ENCODE results near the gene GDI2.
"Not testable (repeated sequence)": the region's sequence is repeated elsewhere in the genome, so short reads cannot be mapped to it uniquely, and the experiment has no call there.

GDI2 gene

DNA sequence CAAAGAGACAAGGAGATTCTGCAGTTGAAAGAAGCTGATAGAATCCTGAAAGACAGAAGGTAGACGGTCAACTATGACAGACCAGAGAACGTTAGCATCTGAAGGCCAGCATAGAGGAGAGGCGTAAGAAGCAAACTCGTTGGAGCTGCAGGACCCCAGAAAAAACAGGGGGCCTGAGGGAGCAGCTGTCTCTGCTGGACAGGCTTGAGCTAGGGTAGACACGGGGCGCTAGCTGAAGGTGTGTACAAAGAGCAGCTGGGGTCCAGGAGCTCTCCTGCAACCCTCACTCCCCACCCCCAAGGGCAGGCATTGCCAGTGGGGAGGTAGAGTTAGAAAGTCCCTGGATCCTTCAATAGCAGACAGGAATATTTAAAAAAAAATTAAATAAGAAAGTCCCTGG is 14.6 kb upstream of the GDI2 start:
- no peak for DNase-seq (ENCODE audit: low spot score)

DNA sequence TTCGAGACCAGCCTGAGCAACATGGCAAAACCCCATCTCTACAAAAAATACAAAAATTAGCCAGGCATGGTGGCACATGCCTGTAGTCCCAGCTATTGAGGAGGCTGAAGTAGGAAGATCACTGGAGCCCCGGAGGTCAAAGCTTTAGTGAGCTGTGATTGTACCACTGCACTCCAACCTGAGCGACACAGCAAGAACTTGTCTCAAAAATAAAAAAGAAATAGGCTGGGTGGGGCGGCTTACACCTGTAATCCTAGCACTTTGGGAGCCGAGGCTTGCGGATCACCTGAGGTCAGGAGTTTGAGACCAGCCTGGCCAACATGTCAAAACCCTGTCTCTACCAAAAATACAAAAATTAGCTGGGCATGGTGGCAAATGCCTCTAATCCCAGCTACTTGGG is 13.3 kb upstream of the GDI2 start:
- DNase-seq (ENCODE audit: low spot score): not testable (repeated sequence)

DNA sequence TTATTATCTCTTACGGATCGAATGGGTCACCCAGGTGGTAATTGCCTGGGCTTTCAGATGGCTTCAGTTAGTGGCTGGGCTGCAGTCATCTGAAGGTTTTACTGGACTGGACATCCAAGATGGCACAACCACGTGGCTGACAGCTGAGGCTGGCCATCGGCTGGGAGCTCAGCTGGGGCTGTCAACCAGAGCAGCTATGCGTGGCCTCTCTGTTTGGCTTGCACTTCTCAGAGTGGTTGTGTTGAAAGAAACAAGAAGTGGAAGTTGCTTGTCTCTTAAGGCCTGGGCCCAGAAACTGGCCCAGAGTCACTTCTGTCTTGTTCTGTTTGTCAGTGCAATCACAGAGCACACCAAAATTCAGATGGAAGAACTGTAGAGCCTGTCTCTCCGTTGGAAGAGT is 5.7 kb upstream of the GDI2 start:
- DNase-seq (ENCODE audit: low spot score): no peak

DNA sequence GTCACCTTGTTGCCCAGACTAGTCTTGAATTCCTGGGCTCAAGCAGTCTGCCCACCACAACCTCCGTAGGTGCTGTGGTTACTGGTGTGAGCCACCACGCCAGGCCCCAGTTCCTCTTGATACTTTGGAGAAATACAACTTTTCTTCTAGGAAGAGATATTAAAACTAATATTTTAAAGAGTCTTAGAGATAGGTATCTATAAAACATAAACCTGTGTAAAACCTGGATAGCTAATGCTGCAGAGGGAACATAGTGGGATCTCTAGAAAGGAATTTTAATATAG is 4.8 kb upstream of the GDI2 start:
- DNase-seq (ENCODE audit: low spot score): no peak

DNA sequence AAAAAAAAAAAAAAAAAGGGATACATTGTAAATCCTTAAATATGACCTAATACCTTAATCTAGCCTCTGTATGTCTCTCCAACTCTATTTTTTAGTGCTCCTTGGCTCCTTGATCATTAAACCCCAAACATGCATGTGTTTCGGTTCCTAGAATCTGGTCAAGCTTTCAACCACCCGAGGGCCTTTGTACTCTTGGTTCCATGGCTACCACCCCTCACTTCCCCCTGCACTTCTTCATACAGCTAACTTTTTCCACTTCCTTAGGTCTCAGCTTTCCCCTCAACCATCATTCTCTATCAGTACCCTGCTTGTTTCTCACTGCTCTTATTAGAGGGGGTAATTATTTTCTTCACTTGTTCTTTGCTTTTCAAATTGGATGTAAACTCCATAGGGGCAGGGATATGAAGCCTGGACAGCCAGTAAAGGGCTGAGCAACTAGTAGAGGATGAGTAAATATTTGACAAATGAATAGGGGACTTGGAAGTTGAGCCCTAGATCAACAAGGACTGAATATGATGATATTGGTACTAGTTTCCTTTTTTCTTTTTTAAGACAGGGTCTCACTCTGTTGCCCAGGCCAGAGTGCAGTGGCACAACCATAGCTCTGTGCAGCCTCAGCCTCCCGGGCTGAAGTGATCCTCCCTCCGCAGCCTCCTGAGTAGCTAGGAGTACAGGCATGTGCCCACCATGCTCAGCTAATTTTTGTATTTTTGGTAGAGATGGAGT is 4.3 kb upstream of the GDI2 start:
- no peak for DNase-seq (ENCODE audit: low spot score)

DNA sequence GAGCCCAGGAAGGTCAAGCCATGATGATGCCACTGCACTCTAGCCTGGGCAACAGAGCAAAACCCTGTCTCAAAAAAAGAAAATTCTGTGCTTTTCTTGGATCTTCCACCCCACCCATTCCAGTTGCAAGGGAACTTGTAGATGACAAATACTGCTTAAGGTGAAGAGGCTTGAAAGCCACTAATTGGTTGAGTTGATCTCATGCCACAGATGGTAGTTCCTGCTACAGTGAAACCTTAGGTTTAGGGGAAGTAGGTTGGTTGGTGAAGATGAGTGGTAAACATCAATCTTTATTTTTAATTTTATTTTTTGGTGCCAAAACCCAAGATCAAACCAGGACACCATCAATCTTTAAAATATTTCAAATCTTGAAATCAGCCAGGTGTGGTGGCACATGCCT is 2.9 kb upstream of the GDI2 start:
- no peak for DNase-seq (ENCODE audit: low spot score)

DNA sequence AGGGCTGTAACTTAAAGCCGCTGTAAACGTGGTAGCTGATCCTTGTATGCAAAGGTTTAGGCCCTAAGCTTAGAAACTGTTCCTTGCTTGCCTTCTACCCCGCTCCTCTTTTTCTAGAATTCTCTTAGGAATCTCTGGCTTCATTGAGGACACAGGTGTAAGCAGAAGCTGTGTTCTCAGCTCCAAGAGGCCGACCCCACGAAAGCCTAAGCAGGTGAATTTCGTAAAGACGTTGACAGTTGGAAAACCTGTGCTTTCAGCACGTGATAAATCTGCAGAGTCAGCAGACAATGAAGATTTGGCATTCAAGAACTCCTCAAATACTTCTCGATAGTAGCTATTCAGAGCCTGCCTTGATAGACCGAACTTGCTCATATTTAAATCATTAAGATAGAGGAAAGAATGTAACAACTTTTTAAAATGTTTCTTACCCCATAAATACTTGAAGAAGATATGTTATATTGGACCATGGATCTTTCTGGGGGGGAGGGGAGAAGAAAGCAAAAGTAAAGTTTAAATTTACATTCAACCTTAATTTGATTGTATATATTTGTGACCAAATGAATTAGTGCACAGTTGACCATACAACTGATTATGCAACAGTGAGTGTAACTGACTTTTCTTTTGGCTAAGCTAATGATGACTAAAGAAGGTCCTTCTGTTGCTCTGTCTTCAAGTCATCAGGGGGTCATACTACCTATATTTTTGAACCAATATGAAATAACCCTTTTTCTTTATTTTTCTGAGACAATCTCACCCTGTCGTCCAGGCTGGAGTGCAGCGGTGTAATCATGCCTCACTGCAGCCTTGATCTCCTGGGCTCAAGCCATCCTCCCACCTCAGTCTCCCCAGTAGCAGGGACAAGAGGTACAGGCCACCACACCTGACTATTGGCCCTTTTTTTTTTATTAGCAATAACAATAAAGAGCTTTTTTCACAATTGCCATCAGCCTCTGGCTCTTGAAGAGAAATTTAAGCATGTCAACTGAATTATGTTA is 1.2 kb upstream of the GDI2 start:
- DNase-seq (ENCODE audit: low spot score): no peak

DNA sequence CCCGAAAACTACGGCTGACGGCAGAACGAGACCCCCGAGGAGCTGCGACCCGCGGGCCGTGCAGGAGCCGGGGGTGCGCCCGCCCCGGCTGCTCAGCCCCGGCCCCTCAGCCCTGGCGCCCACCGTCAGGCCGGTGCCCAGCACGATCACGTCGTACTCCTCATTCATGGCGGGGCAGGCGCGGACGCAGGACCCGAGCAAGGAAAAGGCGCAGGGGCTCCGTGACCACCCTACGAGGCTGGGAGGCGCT is 218 bp downstream of the GDI2 start:
- DNase-seq (ENCODE audit: low spot score): no peak

DNA sequence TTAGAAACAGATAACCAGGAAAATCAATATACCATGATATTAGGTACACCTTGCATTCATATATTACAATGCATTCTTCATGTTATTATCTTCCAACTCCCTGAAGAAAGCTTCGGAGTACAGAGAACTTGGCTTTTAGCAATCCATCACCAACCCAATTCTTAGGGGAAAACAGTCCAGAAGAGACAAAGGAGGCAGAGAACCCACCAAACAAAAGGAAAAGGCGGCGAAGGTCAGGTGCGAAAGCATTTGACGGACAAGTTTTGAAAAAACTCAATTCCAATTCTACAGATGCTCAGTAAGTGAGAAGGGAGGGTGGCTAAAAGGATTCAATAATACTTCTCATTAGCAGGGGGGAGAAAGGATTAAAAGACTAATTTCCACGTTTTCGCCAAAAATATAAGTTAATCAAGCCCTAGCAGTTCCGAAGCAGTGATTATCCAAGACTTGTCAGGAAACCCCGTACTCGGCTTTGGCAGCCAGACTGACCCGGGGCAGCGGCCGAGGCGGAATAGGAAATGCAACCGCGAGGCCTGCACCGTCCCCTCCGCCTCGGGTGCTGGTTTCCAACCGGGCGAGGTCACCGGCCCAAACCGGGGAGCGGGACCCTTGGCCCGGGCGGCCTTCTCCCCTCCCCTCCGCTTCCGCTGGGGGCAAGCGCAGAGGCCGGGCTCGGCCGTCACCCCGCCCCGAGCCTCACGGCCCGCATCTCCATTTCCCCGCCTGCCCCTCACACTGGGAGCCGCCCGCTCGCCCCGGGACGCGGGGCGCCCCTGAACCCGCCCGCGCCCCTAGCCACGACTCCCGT is 747 bp downstream of the GDI2 start:
- DNase-seq (ENCODE audit: low spot score): peak; percentile 10

DNA sequence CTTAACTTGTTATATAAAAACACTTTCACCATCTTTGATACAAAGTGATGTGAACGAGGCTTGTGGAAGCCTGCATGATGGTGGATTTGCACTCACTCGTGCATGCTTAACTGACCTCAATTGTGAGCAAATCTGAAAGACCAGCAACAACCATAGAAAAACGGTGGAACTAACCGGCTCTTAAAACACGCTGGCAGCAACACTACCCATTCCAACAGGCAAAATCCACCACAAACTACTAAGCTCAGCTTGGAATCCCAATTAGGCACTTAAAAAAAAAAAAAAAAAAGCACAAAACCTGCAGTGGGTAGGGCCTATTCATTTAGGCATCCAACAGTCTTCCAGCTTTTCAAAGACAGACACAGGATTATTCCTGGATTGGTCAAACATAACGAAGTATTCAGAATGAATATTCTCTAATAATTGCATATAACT is 1.8 kb downstream of the GDI2 start:
- DNase-seq (ENCODE audit: low spot score): peak; percentile 34

DNA sequence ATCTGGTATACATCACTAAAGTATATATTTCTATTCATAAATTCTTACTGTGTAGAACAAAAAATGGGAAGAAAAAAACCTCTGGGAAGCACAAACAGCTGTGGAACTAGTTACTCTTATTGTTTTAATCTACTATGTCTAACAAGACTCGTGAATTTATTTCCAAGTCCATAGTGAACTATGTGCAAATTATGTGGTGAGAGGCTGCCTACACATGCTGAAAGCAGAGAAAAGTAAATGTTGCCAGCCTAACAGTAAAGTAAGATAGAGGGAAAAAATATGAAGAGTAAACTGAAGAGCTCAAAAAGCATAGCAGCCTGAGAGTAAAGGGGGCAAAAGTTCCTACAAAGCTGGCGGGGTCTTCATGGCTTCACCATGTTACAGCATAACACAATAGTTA is 3.0 kb downstream of the GDI2 start:
- no peak for DNase-seq (ENCODE audit: low spot score)

DNA sequence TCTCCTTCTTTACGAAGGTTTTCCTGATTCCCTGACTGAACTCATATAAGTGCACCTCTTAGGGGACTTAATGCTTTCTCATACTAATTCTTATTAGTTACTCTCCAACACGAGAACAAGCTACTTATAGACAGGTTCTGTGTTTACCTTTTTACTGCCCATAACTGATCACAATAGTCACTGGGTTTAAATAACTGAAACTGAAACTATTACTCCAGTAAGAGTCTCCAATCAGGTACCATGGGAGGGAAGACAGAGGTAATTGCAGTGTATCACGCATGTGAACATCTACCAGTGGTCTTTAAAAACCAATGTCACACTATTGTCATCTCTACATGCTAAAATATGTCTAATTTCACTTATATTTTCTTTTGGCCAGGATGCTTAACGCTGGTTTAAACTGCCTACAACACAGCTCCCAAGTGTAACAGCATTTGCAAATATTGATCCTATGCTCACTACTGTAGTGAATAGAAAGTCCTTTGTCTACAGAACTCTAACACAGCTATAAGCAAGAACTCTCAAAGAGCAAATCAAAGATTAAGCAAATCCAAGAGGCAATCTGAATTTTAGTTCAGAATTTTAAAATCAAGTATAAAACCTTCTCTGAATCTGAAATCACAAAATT is 3.6 kb downstream of the GDI2 start:
- no peak for DNase-seq (ENCODE audit: low spot score)

DNA sequence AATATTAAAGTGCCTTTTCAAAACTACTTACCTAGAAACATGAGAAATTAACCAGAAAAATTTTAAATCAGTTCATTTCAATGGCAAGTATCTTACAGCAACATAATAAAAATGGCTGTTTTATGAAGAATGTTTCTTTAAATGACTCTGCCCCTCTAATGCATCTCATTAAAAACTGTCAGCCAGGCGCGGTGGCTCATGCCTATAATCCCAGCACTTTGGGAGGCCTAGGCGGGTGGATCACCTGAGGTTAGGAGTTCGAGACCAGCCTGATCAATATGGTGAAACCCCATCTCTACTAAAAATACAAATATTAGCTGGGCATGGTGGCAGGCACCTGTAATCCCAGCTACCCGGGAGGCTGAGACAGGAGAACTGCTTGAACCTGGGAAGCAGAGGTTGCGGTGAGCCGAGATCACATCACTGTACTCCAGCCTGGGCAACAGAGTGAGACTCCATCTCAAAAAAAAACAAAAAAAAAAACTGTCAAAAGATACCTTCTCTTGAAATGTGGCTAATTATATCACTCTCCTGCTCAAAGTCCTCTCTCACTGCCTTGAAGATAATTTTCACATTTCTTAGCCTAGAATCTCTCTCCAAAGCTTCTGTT is 4.3 kb downstream of the GDI2 start:
- not testable (repeated sequence) for DNase-seq (ENCODE audit: low spot score)

DNA sequence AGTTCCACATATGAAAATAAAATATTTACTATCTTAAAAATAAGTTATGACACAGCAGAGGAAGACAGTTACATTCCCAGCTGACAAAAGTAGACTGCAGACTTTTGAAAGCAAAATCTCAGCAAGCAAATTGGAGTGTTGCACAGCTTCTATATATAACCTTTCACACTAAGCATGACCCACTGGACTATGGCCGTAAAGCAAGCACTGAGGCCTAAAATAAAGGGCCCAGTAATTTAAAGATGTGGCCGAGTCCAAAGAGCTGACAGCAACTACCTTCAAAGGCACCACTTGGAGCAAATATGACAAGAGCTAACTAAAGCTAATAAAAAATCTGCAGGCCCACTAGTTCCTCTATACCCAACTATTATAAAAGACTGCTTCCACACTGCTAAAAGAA is 6.5 kb downstream of the GDI2 start:
- no peak for DNase-seq (ENCODE audit: low spot score)

DNA sequence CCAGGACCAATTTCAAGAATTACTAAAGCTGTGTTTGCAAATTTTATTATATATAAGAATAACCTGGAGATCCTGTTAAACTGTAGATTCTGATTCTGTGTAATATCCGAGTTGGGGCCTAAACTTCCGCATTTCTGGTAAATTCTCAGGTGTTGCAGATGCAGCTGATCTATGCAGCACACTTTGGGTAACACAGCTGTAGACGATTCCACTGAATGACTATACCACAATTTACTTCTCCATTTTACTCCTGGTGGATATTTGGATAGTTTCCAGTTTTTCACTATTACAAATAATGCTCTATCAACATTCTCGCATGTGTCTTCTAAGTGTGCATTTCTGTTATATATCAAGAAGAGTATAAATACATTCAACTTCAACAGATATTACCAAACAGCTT is 7.5 kb downstream of the GDI2 start:
- no peak for DNase-seq (ENCODE audit: low spot score)

DNA sequence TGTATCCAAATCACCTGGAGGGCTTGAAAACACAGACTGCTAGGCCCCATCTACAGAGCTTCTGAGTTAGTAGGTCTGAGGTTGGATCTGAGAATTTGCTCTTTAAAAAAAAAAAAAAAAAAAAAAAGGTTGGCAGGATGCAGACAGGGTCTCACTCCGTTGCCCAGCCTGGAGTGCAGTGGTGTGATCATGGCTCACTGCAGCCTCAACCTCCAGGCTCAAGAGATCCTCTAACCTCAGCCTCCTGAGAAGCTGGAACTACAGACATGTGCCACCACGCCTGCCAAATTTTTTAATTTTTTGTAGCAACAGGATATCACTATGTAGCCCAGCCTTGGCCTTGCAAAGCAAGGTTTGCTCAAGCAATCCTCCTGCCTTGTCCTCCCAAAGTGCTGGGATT is 8.0 kb downstream of the GDI2 start:
- DNase-seq (ENCODE audit: low spot score): no peak

DNA sequence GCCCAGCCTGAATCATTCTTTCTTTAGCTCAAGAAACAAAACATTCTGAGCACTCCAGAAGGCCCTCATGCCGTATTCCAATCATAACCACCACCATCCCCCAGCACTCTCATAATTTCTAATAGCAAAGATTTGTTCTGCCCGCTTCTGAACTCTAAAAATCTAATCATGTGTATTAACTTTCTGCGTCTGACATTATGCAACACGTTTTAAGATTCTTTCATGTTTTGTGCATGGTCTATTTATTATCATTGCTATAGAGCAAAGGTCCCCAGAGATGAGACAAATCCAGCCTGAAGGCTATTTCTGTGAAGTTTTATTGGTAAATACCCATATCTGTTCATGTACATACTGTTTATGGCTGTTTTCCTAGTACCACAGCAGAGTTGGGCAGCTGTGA is 8.8 kb downstream of the GDI2 start:
- DNase-seq (ENCODE audit: low spot score): no peak

DNA sequence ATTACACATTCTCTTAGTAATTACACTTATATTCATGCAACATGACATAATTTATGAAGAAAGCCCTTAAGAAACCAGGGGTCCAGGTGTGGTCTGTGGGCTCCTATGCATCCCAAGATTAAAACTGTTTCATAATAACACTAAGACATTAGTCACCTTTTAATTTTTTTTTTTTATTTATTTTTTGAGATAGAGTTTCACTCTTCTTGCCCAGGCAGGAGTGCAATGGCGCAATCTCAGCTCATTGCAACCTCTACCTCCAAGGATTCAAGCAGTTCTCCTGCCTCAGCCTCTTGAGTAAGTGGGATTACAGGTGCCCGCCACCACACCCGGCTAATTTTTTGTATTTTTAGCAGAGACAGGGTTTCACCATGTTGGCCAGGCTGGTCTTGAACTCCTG is 12.5 kb downstream of the GDI2 start:
- DNase-seq (ENCODE audit: low spot score): no peak

DNA sequence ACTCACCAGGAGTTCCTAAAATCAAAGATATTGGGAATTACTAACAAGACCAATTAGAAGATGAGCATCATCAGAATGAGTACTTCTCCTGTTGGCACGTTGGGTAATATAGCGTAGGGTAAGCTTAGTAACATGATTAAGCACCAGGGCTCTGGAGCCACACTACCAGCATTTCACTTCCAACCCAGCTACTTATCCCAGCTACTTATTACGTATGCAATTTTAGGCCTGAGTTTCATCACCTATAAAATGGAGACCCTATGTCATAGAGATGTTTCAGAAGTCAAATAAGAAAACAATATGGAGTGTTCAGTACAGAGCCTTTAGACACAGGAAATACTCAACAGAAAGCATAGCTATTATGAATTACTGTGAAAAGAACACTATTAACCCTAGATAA is 19.0 kb downstream of the GDI2 start:
- DNase-seq (ENCODE audit: low spot score): no peak

DNA sequence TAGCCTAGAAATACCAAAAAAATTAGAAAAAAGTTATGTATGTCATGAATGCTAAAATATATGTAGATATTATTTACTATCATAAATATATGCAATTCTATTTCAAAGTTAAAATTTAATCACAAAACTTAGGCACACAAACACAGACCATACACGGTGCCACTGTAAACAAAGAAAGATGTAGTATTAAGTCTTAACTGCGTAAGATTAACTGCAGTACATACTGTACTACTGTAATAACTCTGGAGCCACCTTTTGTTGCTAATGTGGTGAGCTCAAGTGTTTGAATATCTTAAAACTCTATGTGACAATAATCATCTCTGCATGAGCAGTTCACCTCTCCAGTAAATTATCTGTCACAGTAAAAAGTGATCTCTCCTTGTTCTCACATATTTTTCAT is 23.6 kb downstream of the GDI2 start:
- DNase-seq (ENCODE audit: low spot score): no peak

DNA sequence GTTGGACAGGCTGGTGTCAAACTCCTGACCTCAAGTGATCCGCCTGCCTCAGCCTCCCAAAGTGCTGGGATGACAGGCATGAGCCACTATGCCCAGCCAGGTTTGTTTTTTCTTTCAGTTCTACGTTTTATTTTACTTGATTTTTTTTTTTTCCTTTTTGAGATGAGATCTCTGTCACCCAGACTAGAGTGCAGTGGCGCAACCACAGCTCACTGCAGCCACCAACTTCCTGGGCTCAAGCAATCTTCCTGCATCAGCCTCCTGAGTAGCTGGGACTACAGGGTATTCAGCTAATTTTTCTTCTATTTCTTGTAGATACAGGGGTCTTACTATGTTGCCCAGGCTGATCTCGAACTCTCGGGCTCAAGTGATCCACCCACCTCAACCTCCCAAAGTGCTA is 24.3 kb downstream of the GDI2 start:
- DNase-seq (ENCODE audit: low spot score): no peak

DNA sequence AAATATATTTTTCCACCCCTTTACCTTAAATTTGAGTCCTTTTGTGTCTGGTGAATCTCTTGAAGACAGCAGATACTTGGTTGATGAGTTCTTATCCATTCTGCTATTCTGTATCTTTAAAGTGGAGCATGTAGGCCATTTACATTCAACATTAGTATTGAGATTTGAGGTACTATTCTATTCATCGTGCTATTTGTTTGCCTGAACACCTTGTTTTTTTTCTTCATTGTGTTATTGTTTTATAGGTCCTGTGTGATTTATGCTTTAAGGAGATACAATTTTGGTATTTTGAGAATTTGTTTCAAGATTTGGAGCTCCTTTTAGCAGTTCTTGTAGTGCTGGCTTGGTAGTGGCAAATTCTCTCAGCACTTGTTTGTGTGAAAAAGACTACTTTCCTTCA is 29.9 kb downstream of the GDI2 start:
- DNase-seq (ENCODE audit: low spot score): no peak

Measured in SW480 (cell line).